NCI-H1694 (cell line): Measurements from ENCODE around the gene CRTC1.

Source experiments
- DNase-seq: peaks from one replicate; lab custom pipeline; 2025; lab: John Stamatoyannopoulos, UW

The CRTC1 gene

GRCh38 chr19:18745931-18746330 is 62.5 kb downstream of the CRTC1 start:
- DNase-seq: no peak

- no peak for DNase-seq
These were observed 63.2 kb downstream of the CRTC1 start for GRCh38 chr19:18746401-18747325.

GRCh38 chr19:18749362-18750231 is 66.1 kb downstream of the CRTC1 start:
- DNase-seq: no peak

- no peak for DNase-seq
These were observed 67.0 kb downstream of the CRTC1 start for GRCh38 chr19:18750295-18750970.

- no peak for DNase-seq
These were observed 68.1 kb downstream of the CRTC1 start for GRCh38 chr19:18751571-18751970.

GRCh38 chr19:18754501-18754900 is 71.0 kb downstream of the CRTC1 start:
- no peak for DNase-seq

- DNase-seq: no peak
These were observed 73.4 kb downstream of the CRTC1 start for GRCh38 chr19:18756896-18757295.

GRCh38 chr19:18759304-18759994 is 76.0 kb downstream of the CRTC1 start:
- DNase-seq: no peak

GRCh38 chr19:18759995-18760426 is 76.5 kb downstream of the CRTC1 start:
- DNase-seq: no peak

- no peak for DNase-seq
These were observed 77.2 kb downstream of the CRTC1 start for GRCh38 chr19:18760440-18761383.

- peak; percentile 21 for DNase-seq
These were observed 78.1 kb downstream of the CRTC1 start for GRCh38 chr19:18761531-18762110.

GRCh38 chr19:18762125-18763023 is 78.9 kb downstream of the CRTC1 start:
- peak; percentile 87 for DNase-seq

GRCh38 chr19:18763674-18764590 is 80.5 kb downstream of the CRTC1 start:
- peak; percentile 34 for DNase-seq

GRCh38 chr19:18764591-18765051 is 81.1 kb downstream of the CRTC1 start:
- DNase-seq: no peak

GRCh38 chr19:18765224-18765623 is 81.7 kb downstream of the CRTC1 start:
- DNase-seq: no peak

GRCh38 chr19:18768046-18768771 is 84.7 kb downstream of the CRTC1 start:
- DNase-seq: no peak
